GM19328 (cell line): ENCODE measurements around the gene TBX15.

Source experiments
- ATAC-seq: cut with Tn5 transposase; IDR thresholded peaks from one replicate; pipeline ENCODE4 v1.9.1; 2021; ENCODE audit warnings: mild to moderate bottlenecking, moderate library complexity; ENCODE audit not compliant: unreplicated experiment

The TBX15 gene

GRCh38 chr1:119002028-119002686 lies 14.0 kb upstream of the TBX15 start:
- ATAC-seq, result no peak

DNA sequence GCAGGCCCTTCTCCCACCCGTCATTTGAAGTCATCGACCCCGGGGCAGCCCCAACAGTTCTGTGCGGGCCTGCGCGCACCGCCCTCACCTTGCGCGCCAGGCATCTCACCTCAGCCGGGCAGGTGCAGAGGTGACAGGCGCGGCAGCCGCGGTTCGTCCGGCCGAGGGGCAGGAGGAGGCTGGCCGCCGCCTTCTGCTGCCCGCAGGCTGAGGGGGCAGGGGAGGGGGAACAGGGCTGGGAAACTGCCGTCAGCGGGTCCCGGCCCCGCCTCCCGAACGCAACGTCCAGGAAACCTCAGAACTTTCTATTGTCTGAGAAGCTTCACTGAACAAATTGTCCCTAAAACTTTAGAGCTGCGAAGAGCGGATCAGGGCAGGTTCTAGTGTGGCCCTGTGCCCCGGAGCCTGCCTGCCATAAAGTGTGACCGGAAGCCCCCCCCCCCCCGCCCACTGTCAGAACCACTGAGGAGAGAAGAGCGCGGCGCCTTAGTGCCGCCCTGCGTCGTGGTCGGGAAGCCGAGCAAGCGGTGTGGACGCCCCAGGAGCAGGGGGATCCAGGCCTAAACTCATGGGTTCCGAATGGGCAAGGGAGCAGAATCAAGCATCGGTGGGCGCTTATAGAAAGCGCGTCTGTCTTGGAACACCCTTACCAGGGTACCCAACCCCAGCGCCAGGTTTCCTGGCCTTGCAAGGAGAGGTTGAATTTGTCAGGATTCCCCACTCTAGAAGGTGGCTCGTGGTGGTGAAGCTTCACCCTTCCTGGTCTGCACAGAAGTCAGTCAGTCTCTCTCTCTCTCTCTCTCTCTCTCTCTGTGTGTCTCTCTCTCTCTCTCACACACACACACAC lies 13.3 kb upstream of the TBX15 start:
- ATAC-seq, result no peak

GRCh38 chr1:119000371-119001180 lies 12.4 kb upstream of the TBX15 start:
- no peak for ATAC-seq

- no peak for ATAC-seq
Observed at GRCh38 chr1:118999348-119000071, 11.4 kb upstream of the TBX15 start.

DNA sequence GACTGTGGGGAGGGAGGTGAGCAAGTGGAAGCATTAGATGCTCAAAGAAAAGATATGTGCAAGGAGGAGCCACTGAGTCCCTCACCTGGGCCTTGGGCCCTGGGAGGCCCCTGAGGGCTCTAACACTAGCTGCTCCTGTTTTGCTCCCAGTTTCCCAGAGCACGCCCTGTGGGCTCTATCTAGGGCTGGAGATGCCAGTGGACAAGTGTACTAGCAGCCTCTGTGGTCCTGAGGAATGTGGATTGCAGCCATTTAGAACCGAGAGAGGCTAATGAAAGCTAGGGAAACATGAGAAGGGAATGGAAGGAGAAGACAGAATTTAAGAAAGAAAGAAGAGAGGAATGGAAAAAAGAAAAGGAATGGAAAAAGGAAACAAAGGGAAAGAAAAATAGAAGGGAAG lies 10.0 kb upstream of the TBX15 start:
- no peak for ATAC-seq

GRCh38 chr1:118997225-118997624 lies 9.1 kb upstream of the TBX15 start:
- no peak for ATAC-seq

DNA sequence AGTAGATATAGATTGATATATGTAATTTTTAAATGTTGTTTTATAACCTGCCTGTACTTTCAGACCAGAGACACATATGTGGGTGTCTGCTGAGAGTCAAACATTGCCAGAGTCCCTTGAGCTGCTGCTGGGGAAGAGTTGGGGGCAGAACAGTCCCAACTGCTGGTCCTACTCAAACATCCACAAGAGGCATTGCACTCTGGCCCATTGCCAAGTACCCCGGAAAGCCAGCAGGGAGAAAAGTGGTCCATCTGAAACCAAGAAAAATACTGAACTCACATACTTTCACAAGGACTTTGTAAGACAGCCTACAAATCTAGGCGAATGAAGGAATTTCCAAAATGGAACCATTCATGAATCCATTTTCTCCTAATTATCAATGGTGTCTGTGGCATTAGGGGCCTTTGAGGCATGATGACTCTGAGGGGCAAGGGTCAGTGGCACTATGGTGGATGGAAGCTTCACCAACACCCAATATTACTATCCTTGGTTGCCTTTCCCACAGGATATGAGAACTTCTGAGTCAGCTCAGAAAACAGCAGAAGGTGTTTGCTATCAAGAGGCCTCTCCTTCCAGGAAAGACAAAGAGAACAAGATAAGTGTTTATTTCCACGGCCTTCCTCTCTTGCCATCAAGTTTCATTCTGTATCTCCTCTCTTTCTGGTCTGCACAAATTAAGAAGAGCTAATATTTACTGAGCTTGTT lies 7.3 kb upstream of the TBX15 start:
- ATAC-seq, result no peak

- ATAC-seq, result no peak
Observed at GRCh38 chr1:118993700-118994026, 5.5 kb upstream of the TBX15 start.

GRCh38 chr1:118992868-118993699 lies 4.9 kb upstream of the TBX15 start:
- no peak for ATAC-seq

DNA sequence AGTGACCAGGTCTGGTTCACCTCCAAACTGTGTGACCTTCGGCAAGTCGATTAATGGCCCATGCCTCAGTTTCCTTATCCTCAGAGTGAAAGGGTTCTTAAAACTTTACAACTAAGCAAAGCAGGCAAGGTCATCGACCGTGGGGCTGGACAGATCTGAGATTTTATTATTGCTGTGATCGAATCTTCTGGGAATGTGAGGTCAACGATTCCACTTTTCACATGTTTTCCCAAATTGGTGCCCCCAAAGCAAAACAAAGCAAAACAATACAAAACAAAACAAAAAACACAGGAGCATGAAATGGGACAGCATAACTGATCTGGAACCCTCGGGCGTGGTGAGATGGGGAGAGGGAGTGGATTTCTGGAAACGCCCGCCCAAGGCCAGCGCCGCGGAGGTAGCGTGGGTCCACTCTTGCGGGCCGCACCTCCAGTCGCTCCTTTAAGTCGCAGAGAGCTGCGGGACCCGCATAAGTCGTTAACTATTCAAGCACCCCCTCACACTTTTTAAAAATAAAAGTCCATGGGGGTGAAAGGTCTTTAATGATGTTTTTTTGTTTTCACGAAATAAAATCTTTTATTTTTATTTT lies 4.2 kb upstream of the TBX15 start:
- no peak for ATAC-seq

DNA sequence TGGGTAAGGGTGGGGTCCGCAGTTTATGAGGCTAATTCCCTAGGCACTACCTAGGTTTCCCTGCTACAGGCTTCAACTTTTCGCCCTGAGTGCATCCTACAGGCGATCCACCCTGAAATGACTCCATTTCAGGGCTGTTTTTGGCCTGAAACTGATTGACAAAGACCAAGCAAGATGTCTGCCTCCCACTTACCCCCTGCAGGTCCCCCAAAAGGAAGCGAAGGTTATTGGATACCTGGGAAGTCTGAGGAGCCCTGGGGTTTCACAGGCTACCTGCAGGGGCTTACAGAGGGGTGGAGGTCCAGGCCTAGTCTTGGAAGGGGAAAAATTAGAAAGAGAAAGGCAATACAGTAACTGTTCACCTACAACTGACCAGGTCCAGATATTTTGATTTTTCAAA lies 3.3 kb upstream of the TBX15 start:
- ATAC-seq, result no peak

DNA sequence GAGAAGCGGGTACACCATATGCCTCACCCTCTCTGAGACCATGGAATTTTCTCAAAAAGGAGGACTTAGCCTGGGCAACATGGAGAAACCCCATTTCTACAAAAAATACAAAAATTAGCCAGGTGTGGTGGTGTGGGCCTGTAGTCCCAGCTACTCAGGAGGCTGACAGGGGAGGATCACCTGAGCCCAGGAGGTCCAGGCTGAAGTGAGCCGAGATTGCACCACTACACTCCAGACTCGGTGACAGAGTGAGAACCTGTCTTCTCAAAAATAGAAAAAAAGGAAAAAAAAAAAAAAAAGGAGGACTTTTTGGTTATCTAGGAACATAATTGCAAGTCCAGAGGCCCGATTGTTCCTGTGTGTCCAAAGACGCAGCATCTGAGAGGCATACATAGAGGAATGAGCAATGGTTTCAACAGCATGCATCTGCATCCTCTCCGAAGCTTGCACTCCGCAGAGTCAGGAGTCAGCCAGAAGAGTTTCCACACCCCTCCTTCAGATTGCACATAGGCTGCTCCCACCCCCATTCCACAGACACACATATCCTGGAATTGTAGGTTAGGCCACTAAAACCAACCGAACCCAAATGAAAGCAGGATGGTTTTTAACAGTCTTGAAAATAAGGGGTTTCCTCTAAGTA lies 2.5 kb upstream of the TBX15 start:
- no peak for ATAC-seq

GRCh38 chr1:118989878-118990378 lies 1.8 kb upstream of the TBX15 start:
- no peak for ATAC-seq

DNA sequence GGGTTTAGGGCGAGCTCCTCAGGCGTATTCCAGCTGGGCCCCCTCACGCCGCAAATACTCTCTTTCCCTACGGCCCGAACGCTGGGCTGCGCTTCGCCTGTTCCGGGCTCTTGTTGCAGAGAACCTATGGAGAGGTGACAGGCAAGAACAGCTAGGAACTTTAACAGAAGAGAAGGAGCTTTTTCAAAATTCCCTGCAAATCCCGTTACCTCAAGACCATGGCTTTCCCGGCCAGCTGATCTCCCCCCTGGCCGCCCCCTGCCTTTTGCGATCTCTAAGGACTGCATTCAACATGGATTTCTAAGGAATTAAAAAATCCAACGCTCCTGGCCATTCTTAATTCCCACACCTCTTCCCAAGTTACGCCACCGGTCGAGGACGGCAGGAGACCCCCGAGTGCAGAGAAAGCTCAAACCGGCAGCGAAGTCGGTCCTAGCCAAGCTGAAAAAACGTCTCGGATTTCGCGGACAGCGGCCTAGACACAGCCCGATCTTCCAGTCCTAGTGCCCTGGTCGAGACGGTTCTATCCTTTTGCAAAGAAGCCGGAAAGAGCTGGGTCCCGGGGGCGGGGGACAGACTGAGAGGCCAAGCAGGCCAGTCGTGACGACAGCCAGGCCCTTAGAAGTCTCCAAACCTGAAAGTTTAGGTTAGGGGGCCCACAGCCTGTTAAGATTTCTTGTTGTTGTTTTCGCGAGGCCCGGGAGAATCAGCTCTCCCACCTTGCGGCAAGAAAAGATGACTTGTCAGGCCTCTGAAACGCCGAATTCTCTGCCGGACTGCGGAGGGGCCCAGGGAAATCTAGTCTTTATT lies 1.1 kb upstream of the TBX15 start:
- ATAC-seq, result no peak

- no peak for ATAC-seq
Observed at GRCh38 chr1:118987468-118988185, 516 bp downstream of the TBX15 start.

DNA sequence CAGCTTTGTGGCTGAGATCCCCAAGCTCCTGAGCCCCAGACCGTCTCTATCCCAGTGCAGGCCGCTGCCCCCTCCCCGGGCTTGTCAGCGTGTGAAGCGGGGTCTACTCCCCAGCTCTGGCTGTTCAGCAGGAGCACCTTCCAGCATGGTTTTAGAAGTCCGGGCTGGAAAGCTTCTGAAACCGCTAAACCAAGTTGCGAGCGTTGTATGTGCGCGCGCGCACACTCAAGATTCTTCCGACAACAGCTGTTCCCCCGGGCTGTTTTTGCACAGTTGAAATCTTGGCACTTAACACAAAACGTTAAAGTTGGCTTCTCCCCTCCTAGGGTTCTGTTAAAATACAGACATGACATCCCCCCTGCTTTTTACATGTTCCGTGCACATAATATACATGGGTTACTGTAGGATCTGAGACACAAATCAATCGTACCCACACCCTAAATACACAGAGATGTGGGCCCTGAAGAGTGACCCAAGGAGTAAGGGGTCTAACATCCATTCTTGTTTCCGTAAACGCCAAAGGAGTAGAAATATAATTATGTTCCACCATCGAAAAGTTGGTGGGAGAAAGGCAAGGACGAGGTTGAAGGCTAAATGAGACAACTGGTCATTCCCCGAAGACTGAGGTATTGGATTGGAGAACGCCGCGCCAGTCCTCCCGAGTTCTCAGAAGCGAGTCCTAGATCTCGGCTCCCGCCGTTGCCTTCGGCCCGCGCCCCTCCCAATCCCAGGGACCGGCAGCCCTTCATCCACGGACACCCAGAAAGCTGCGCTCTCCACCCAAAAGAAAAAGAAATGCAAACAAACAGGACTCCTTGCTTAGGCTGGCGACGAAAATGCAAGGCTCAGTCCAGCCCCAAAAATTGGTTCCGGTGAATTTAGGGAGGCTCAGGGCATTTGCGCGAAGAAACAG lies 1.3 kb downstream of the TBX15 start:
- ATAC-seq, result no peak
